HepG2 (cell line): Measurements from ENCODE around the gene PARP8. TPM values are rescaled to one million over a fixed set of nuclear protein-coding genes. Genes with fewer than 3 reads are reported as not detected.
A peak's percentile ranks its signal among the peaks of the same experiment; 100 is the strongest.

ENCODE experiments used
- ARID3A ChIP-seq: IDR thresholded peaks from 2 replicates; pipeline ENCODE4 v1.6.1; 2012; ENCODE audit warnings: low read depth, low read length, improper control_type of control experiment
- ATM ChIP-seq: fragments of 450-650 bp; IDR thresholded peaks from 2 replicates; pipeline ENCODE4 v1.7.1; 2017; ENCODE audit warnings: mild to moderate bottlenecking, borderline replicate concordance
- ATRX ChIP-seq: sonication (generic); formaldehyde crosslinking; IDR thresholded peaks from 2 replicates; pipeline ENCODE4 v1.4.0; 2020; ENCODE audit warnings: missing genetic modification reagents, borderline replicate concordance
- CEBPB ChIP-seq: IDR thresholded peaks from 2 replicates; pipeline ENCODE4 v1.6.1; 2011; ENCODE audit warnings: low read depth, low read length, improper control_type of control experiment, borderline replicate concordance
- POLR2G ChIP-seq: fragments of 200-400 bp; formaldehyde crosslinking; IDR thresholded peaks from 2 replicates; pipeline ENCODE4 v1.6.1; 2018; ENCODE audit warnings: mild to moderate bottlenecking, low read depth, low read length, moderate library complexity
- RARA ChIP-seq: IDR thresholded peaks from 2 replicates; pipeline ENCODE4 v1.6.1; 2016; ENCODE audit warnings: missing genetic modification reagents, missing compliant biosample characterization
- RNF219 ChIP-seq: sonication (generic); formaldehyde crosslinking; IDR thresholded peaks from 2 replicates; pipeline ENCODE4 v1.5.0; 2020; ENCODE audit warnings: mild to moderate bottlenecking, missing genetic modification reagents
- SALL1 ChIP-seq: sonication (generic); formaldehyde crosslinking; IDR thresholded peaks from 2 replicates; pipeline ENCODE4 v1.8.0; 2022; ENCODE audit warnings: mild to moderate bottlenecking, missing genetic modification reagents
- THAP8 ChIP-seq: sonication (generic); formaldehyde crosslinking; IDR thresholded peaks from 2 replicates; pipeline ENCODE4 v1.5.1; 2020; ENCODE audit warnings: missing genetic modification reagents, mild to moderate bottlenecking, borderline replicate concordance
- ZGPAT ChIP-seq: IDR thresholded peaks from 2 replicates; pipeline ENCODE4 v1.6.1; 2016; ENCODE audit warnings: mild to moderate bottlenecking
- ZNF407 ChIP-seq: sonication (generic); formaldehyde crosslinking; IDR thresholded peaks from one replicate; pipeline ENCODE4 v1.5.1; 2020; ENCODE audit warnings: mild to moderate bottlenecking, missing genetic modification reagents; ENCODE audit errors: not compliant biosample characterization
- ZNF446 ChIP-seq: sonication (generic); formaldehyde crosslinking; IDR thresholded peaks from 2 replicates; pipeline ENCODE4 v1.5.0; 2020; ENCODE audit warnings: mild to moderate bottlenecking, missing genetic modification reagents
- ZNF546 ChIP-seq: sonication (generic); formaldehyde crosslinking; conservative IDR thresholded peaks from 2 replicates; pipeline ENCODE4 v1.8.1; 2023; ENCODE audit warnings: mild to moderate bottlenecking, missing genetic modification reagents
- ZNF768 ChIP-seq: sonication (generic); formaldehyde crosslinking; IDR thresholded peaks from 2 replicates; pipeline ENCODE4 v1.4.0; 2020; ENCODE audit warnings: missing genetic modification reagents
- ZSCAN25 ChIP-seq: sonication (generic); formaldehyde crosslinking; IDR thresholded peaks from 2 replicates; pipeline ENCODE4 v1.8.0; 2022; ENCODE audit warnings: mild to moderate bottlenecking, missing genetic modification reagents
- polyA plus RNA-seq, 8 experiments: library from polyadenylated mRNA; depleted of rRNA in 3 of 8; stranded (reverse) in 7 of 8; unstranded in 1 of 8; fragments of >200 nt; fragmentation: Illumina TruSeq in 4 of 8; extraction: Trizol in 4 of 8; gene quantifications; 2 replicates each; pipeline versions ENCODE4 v1.2.1 to v1.2.3, GENCODE V29; 2011 to 2016; ENCODE audit warnings: low read depth in 4 of 8, missing spikeins in 1 of 8, mixed read lengths in 1 of 8; ENCODE audit not compliant: insufficient read depth in 1 of 8
- total RNA-seq, 5 experiments: library from RNA; depleted of rRNA; stranded (reverse); fragments of >200 nt; fragmentation: Illumina TruSeq; extraction: Trizol; gene quantifications; 2 replicates each; pipeline ENCODE4 v1.2.3, GENCODE V29; 2016; ENCODE audit warnings: low read depth in 1 of 5

The PARP8 gene
- total and polyA plus RNA-seq, 2 of the 13 experiments (the other 11 are each of a cell fraction or from before 2014, with no cell fraction given): 0.11 to 0.29 TPM

GRCh38 chr5:50667023-50667652 is 701 bp downstream of the PARP8 start (continued):
- TF ChIP-seq THAP8 (no peak), POLR2G (no peak), RARA (no peak), ATM (no peak), CEBPB (peak; percentile 74; the same call in 1 of the 2 replicates), ZNF407 (CRISPR knock-in tag) (no peak), RNF219 (no peak), ZNF446 (no peak), SALL1 (CRISPR knock-in tag) (0 out of 2 replicates have a peak, but pooled peaks have one; percentile 25), ZNF768 (peak; percentile 35; the same call in 1 of the 2 replicates), ZSCAN25 (CRISPR knock-in tag) (no peak), ATRX (no peak), ARID3A (no peak), ZNF546 (CRISPR knock-in tag) (no peak), ZGPAT (CRISPR knock-in tag) (peak; percentile 24; the same call in 1 of the 2 replicates)
